ENCODE results near the gene SLC39A11. TPM values are rescaled to one million over a fixed set of nuclear protein-coding genes. Genes with fewer than 3 reads are reported as not detected.

Gene SLC39A11
- polyA plus RNA-seq, 3 donors from 2014 or later, result 13.7 to 25.8 (median 16.2) TPM

DNA sequence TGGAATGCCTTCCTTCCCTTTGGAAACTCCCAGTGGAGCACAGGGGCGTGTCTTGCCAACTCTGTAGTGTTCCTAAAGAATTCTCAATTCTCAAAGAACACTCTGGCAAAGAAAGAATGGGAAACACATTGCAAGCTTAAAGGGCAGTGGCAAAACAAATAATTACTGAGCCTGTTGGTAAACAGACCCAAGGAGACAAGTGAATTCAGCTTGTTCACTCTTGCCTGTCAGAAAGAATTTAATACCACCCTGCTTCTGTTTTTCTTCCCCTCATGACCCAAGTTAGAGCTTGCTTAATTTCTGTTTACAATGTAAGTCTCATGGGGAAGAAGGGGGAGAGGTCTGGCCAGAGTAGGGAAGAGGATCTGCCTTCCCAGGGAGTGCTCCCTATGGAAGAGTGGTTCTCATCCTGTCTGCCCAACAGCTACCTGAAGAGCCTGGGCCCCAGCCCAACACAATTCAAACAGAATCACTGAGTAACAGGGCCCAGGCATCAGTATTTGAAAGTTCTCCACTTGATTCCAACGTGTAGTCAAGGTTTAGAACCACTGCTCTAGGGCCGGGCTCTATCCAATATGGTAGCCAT, 386.0 kb downstream of the SLC39A11 start:
- no peak for DNase-seq
- Mint-ChIP-seq H3K27me3 (ENCODE audit: low read depth in 3 of 3) (peaks cover 0 to 2% (median 1%) of the 10 kb centered on the region in 3 donors), H3K4me3 (no peak overlapping the region), H3K4me1 (no peaks in the 10 kb centered on the region), H3K27ac (no peak overlapping the region), H3K36me3 (peaks cover 5 to 17% (median 14%) of the 10 kb centered on the region in 3 donors), H3K9me3 (no peaks in the 10 kb centered on the region)

DNA sequence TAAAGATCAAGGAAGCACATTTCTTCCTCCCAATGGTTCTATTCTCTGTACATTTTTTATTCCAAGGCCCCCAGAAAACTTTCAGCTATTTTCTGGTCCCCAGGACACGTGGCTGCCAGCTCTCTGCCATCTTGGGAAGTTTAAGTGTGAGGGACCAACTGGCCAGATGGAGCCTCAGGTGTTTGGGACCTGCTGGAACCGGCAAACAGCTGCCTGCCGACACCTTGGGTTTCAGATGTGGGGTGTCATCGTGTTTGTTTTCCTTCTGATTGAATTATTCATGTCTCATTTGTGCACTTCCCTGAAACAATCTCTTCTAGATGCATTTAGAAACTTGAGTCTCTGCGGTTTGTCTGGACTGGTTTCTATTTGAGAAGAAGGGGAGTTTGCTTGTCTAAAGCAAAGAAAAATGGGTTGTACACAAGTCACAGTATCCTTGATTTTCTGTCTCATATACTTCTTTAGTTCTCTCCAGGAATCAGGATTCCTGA, 386.5 kb downstream of the SLC39A11 start:
- Mint-ChIP-seq H3K27ac (no peak overlapping the region), H3K4me3 (no peak overlapping the region), H3K36me3 (peaks cover 5 to 13% (median 13%) of the 10 kb centered on the region in 3 donors), H3K9me3 (no peaks in the 10 kb centered on the region), H3K27me3 (ENCODE audit: low read depth in 3 of 3) (peaks cover 0 to 2% (median 1%) of the 10 kb centered on the region in 3 donors), H3K4me1 (no peaks in the 10 kb centered on the region)
- no peak for DNase-seq

DNA sequence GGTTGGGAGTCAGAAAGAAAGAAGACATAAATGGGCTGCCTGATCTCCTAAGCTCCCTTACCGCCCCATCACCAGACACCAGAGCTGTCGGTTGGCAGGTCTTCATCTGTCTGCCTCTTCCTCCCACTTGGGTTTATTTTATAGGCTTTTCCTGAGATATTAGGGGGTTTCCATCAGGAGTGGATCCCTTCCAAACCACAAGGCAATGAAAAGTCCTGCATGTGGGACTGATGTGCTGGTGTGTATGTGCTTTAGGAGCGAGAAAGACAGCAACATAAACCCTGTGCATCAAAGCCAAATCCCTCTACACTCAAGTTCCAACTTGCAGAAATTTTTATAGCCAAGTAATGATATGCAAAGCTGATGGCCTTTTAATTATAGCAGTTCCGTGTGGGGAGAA, 389.5 kb downstream of the SLC39A11 start:
- Mint-ChIP-seq H3K27ac (no peak overlapping the region), H3K4me3 (no peak overlapping the region)

DNA sequence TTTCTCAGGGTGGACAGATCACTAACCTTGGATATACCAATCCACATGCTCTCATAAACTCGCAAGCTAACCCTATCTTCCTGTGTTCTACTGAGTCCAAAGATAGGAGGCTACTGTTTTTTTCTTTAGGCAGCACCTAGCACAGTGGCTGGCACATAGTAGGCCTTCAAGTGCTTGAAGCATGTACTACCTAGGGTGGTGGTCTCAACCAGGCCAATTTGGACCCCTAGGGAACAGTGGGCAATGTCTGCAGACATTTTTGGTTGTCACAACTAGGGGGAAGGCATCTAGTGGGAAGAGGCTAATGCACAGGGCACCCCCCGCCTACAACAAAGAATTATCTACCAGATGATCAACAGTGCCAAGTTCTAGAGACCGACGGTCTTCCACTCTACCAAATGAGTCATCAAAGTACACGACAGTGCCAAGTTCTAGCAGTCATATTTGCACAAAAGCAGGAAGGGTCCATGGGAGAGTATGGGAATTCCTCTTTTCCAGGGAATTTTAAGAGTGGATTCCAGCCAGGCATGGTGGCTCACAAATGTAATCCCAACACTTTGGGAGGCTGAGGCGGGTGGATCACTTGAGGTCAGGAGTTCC, 390.3 kb downstream of the SLC39A11 start:
- Mint-ChIP-seq H3K27ac (no peak overlapping the region), H3K4me1 (no peaks in the 10 kb centered on the region), H3K9me3 (peaks cover 0 to 3% (median 0%) of the 10 kb centered on the region in 6 donors), H3K36me3 (peaks cover 0 to 1% (median 0%) of the 10 kb centered on the region in 3 donors), H3K27me3 (ENCODE audit: low read depth in 3 of 3) (peaks cover 0 to 4% (median 1%) of the 10 kb centered on the region in 3 donors), H3K4me3 (no peak overlapping the region)
- no peak for DNase-seq

More for the DNA sequence above, 389.5 kb downstream of the SLC39A11 start:
- DNase-seq, result no peak
- Mint-ChIP-seq H3K27me3 (ENCODE audit: low read depth in 3 of 3) (peaks cover 0 to 2% (median 1%) of the 10 kb centered on the region in 3 donors), H3K4me1 (no peaks in the 10 kb centered on the region), H3K9me3 (peaks cover 0 to 3% (median 0%) of the 10 kb centered on the region in 6 donors), H3K36me3 (peaks cover 0 to 6% (median 0%) of the 10 kb centered on the region in 3 donors)

DNA sequence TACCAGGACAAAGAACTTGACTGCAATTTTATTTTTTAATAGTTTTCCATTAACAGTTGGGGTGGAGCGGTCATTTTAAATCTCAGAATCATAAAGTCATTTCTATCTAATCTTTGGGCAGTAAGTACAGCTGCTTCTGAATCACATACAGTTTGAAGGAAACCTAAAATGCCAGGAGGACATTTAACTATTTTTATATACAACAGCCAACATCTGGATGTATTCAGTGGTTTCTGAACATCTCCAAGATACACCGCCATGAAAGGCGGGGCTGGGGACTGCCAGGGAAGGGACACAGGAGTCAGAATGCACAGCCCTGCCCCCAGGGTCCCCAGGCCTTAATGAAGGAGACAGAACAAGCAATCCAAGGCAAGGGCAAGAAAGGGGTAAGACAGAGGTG, 392.3 kb downstream of the SLC39A11 start:
- Mint-ChIP-seq H3K27ac (no peak overlapping the region), H3K36me3 (no peaks in the 10 kb centered on the region), H3K9me3 (peaks cover 0 to 3% (median 0%) of the 10 kb centered on the region in 6 donors), H3K4me3 (no peak overlapping the region), H3K4me1 (no peaks in the 10 kb centered on the region), H3K27me3 (ENCODE audit: low read depth in 3 of 3) (peaks cover 0 to 5% (median 1%) of the 10 kb centered on the region in 3 donors)
- DNase-seq, result no peak

DNA sequence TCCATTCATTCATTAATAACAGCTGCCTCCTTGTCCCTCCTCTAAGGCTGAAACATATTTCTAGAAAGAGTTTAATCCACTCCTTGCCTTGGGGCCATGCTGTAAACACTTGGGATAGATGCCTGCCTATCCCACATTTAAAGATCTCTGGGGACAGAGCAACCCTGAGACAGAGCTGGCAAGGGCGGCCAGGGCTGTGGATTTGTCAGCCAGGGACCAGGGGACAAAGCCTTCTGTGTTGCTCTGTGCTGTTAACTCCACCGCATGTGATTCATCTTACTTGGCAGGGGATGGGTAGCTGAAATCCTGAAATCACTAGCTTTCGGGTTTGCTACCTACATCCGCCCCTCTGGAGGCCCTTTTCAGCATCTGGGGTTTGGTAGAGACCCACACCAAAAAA, 392.9 kb downstream of the SLC39A11 start:
- DNase-seq, result no peak
- Mint-ChIP-seq H3K4me1 (no peaks in the 10 kb centered on the region), H3K36me3 (no peaks in the 10 kb centered on the region), H3K4me3 (no peak overlapping the region), H3K9me3 (peaks cover 0 to 3% (median 0%) of the 10 kb centered on the region in 6 donors), H3K27ac (no peak overlapping the region), H3K27me3 (ENCODE audit: low read depth in 3 of 3) (peaks cover 0 to 6% (median 1%) of the 10 kb centered on the region in 3 donors)

DNA sequence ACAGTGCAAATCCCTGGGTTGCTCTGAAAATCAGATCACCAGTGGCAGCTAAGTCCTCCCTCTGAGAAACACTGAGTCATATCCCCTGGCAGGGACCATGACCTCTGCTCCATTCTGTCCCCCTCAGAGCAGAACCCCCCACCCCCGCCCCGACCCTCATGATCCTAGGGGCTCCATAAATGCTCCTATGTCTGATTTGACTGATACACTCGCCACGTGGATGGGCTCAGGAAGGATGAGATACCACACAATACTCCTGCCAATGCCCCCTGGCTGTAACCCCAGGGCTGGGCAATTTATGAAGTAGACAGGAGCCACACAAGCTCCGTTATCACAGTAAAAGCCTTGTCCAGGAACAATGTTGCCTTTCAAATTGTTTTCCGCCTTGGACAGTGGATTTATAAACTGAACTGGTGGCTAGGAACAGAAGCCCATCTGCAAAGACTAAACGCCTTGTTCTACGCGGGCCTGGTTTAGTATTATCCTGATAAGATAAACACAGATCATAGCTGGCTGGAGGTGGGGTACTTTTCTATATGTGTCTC, 394.8 kb downstream of the SLC39A11 start:
- Mint-ChIP-seq H3K4me3 (no peak overlapping the region), H3K4me1 (no peaks in the 10 kb centered on the region), H3K27me3 (ENCODE audit: low read depth in 3 of 3) (peaks cover 0 to 6% (median 1%) of the 10 kb centered on the region in 3 donors), H3K36me3 (no peaks in the 10 kb centered on the region), H3K9me3 (peaks cover 0 to 3% (median 0%) of the 10 kb centered on the region in 6 donors), H3K27ac (no peak overlapping the region)
- no peak for DNase-seq

DNA sequence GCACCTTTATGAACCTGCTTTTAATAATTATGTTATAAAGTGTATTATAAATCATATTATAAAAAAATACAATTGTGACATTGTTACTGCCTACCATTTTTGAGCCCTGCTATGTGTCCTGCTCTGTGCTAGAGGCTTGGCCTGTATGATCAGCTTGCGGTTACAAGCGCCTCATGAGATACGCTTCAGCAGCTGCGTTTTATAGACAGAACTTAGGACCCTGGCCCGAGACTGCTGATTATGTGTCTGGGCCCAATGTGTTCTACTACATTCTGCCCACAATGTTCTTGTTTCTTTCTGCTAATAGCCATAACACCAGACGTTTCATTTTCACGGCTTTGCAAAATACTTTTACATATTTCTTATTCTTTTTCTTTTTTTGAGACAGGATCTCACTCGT, 395.8 kb downstream of the SLC39A11 start:
- Mint-ChIP-seq H3K4me1 (no peaks in the 10 kb centered on the region), H3K27ac (no peak overlapping the region), H3K27me3 (ENCODE audit: low read depth in 3 of 3) (peaks cover 0 to 6% (median 0%) of the 10 kb centered on the region in 3 donors), H3K36me3 (no peaks in the 10 kb centered on the region), H3K4me3 (no peak overlapping the region), H3K9me3 (peaks cover 0 to 3% (median 0%) of the 10 kb centered on the region in 6 donors)
- DNase-seq, result no peak

DNA sequence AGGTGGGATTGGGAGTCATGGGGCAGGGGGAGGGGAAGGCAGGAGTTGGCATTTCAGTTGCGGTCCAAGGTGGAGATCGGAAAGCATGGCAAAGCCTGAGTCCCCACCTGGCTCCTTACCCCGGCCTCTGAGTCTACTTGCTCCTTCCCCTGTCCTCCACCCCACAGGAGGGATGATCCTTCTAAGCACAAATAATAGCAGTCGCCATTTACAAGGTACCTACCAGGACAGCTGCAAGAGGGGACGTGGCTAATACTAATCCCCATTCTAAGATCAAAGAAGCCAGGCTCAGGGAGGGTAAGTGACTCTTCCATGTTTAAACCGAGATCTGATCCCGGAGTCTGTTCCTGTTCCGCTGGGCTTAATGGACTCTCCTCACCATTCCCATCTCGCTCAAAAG, 396.3 kb downstream of the SLC39A11 start:
- H3K4me3 Mint-ChIP-seq, result no peak overlapping the region
- no peak for DNase-seq
- peaks cover 0 to 3% (median 0%) of the 10 kb centered on the region in 6 donors for H3K9me3 Mint-ChIP-seq
- peaks cover 0 to 6% (median 0%) of the 10 kb centered on the region in 3 donors for H3K27me3 Mint-ChIP-seq (ENCODE audit: low read depth in 3 of 3)
- H3K36me3 Mint-ChIP-seq, result no peaks in the 10 kb centered on the region
- no peaks in the 10 kb centered on the region for H3K4me1 Mint-ChIP-seq
- no peak overlapping the region for H3K27ac Mint-ChIP-seq

DNA sequence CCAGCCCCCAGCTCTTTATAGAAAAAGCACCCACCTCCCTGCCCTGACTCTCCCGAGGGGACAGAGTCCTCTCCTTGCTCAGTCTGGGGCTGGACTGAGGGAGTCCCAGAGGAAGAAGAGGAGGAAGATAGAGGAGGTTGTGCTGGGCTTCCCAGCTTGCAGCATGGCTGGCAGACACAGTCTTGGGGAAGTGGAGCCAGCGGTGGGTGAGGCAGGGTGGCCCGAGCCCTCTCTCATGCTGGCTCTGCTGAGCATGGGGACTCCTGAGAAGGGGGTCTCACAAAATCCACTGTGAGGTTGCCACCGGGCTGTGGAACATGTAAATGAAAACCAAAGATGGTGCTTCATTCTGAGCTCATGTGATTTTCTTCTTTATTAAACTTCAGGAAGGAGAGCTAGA, 398.5 kb downstream of the SLC39A11 start:
- Mint-ChIP-seq H3K4me1 (no peaks in the 10 kb centered on the region), H3K27me3 (ENCODE audit: low read depth in 3 of 3) (peaks cover 0 to 5% (median 0%) of the 10 kb centered on the region in 3 donors), H3K9me3 (no peaks in the 10 kb centered on the region), H3K4me3 (no peak overlapping the region), H3K36me3 (no peaks in the 10 kb centered on the region), H3K27ac (no peak overlapping the region)
- no peak for DNase-seq

DNA sequence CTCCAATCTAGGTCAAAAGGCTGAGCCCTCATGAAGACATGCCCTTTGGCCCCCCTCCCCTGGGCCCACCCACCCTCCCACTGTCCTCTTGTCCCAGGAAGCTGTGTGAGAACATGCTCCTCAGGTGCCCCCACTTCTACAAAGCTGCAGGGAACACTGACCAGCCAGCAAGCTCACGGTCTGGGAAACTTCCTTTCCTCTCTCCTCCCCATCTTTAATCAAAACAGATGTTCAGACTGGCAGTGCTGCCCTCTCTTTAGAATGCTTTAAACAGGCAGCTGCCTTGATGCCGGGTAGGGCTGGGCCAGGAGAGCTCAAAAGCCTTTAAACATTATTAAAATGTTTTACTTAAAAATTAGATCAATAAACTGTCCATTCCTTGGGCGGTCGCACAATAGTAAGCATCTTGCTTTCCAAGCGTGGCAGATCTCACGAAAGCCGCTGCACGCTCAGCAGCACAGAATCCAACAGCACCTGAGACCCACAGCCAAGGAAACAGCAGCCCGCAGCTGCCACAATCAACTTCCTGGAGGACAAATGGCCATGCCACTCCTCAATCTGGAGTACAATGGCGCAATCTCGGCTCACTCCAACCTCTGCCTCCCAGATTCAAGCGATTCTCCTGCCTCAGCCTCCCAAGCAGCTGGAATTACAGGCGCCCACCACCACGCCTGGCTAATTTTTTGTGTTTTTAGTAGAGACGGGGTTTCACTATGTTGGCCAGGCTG, 399.2 kb downstream of the SLC39A11 start:
- Mint-ChIP-seq H3K27me3 (ENCODE audit: low read depth in 3 of 3) (peaks cover 0 to 5% (median 0%) of the 10 kb centered on the region in 3 donors), H3K36me3 (no peaks in the 10 kb centered on the region), H3K9me3 (no peaks in the 10 kb centered on the region), H3K4me1 (no peaks in the 10 kb centered on the region), H3K27ac (no peak overlapping the region), H3K4me3 (no peak overlapping the region)
- no peak for DNase-seq

DNA sequence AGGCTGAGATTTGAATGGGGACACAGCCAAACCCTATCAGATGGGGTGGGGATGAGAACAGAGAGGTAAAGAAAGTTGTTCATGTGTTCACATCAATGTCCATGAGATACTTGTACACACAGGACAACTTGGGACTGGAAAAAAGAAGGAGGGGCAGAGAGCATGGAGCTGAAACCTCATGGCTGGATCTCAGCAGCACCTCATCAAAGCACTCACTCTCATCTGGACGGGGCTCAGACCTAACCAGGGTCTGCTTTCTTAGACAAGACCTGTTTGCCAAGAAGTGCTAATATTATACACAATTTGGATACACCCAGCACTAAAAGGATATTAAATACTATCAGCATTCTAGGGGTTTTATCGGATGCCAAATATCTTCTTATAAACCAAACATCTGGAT, 399.8 kb downstream of the SLC39A11 start:
- Mint-ChIP-seq H3K4me1 (no peaks in the 10 kb centered on the region), H3K27ac (no peak overlapping the region), H3K36me3 (no peaks in the 10 kb centered on the region), H3K4me3 (no peak overlapping the region), H3K27me3 (ENCODE audit: low read depth in 3 of 3) (peaks cover 0 to 2% (median 0%) of the 10 kb centered on the region in 3 donors), H3K9me3 (no peaks in the 10 kb centered on the region)
- no peak for DNase-seq

DNA sequence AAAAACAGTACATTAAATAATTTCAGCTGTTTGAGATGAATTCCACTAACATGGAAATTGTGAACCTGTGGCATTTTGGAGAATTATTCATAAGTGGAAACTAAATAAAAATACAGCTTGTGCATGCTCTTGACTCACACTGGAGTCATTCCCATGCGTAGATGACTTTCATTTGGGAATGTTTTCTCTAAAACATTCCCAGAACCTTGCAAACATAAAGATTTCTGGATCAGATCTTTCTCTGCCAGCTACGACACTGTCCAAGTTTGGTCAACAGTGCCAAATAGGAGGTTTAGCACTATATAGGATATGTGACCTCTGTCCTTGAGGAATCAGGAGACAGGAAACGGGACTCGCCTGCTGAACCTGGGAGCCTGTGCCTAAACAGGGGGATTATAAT, 400.9 kb downstream of the SLC39A11 start:
- no peak overlapping the region for H3K27ac Mint-ChIP-seq
- H3K9me3 Mint-ChIP-seq, result no peaks in the 10 kb centered on the region
- H3K4me3 Mint-ChIP-seq, result no peak overlapping the region

DNA sequence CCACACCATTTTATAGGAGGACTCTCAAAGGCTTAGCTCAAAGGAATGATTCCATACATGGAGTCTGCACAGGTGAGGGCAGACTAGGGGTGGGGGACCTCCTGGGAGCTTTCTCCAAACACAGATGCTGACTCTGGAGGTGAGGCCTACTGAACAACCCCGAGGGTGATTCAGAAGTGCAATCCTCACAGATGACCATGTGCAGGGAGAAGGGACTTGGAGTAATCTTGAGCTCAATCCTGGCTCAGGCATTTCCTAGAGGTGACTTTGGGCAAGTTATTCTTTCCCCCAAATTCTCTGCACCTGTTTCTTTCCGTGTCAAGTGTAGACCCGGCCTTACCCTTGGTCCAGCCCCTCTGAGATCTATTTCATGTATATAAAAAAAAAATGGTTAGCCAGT, 401.5 kb downstream of the SLC39A11 start:
- DNase-seq, result no peak
- Mint-ChIP-seq H3K27ac (no peak overlapping the region), H3K36me3 (no peaks in the 10 kb centered on the region), H3K9me3 (no peaks in the 10 kb centered on the region), H3K4me1 (no peaks in the 10 kb centered on the region), H3K4me3 (no peak overlapping the region), H3K27me3 (ENCODE audit: low read depth in 3 of 3) (peaks cover 0 to 2% (median 0%) of the 10 kb centered on the region in 3 donors)

More for the DNA sequence above, 400.9 kb downstream of the SLC39A11 start:
- Mint-ChIP-seq H3K27me3 (ENCODE audit: low read depth in 3 of 3) (peaks cover 0 to 2% (median 0%) of the 10 kb centered on the region in 3 donors), H3K4me1 (no peaks in the 10 kb centered on the region), H3K36me3 (no peaks in the 10 kb centered on the region)
- DNase-seq, result no peak
